Esophagus squamous epithelium (tissue), 5 donors: ENCODE data around the gene ACSS2. TPM values are rescaled to one million over a fixed set of nuclear protein-coding genes. Genes with fewer than 3 reads are reported as not detected.
A peak's percentile ranks its signal among the peaks of the same experiment; 100 is the strongest.

Experiments
- DNase-seq: peaks from one replicate; lab custom pipeline; 2025; lab: John Stamatoyannopoulos, UW
- H3K27ac ChIP-seq, 4 donors: fragments of 200-600 bp; sonication (generic); one replicate each; pipeline ENCODE4 v1.5.1; 2016 to 2019; ENCODE audit warnings: mild to moderate bottlenecking in 1 of 4
- H3K27me3 ChIP-seq, 4 donors: fragments of 200-600 bp; sonication (generic); 1 replicate in 3 of 4; 2 replicates in 1 of 4; pipeline versions ENCODE4 v1.5.1 to v1.6.0; 2017 to 2021; ENCODE audit warnings: antibody characterized with exemption in 1 of 4
- H3K36me3 ChIP-seq, 3 donors: fragments of 200-600 bp; sonication (generic); one replicate each; pipeline ENCODE4 v1.5.1; 2016 to 2019
- H3K4me1 ChIP-seq, 3 donors: fragments of 200-600 bp; sonication (generic); one replicate each; pipeline ENCODE4 v1.5.1; 2017 to 2019
- H3K4me3 ChIP-seq, 4 donors: fragments of 200-600 bp; sonication (generic); 1 replicate in 3 of 4; 2 replicates in 1 of 4; pipeline ENCODE4 v1.5.1; 2016 to 2019; ENCODE audit warnings: mild to moderate bottlenecking in 2 of 4, moderate library complexity in 1 of 4
- H3K9me3 ChIP-seq, 3 donors: fragments of 200-600 bp; sonication (generic); one replicate each; pipeline ENCODE4 v1.5.1; 2016 to 2019
- POLR2A ChIP-seq, 4 donors: fragments of 450-650 bp; IDR thresholded peaks; one replicate each; pipeline ENCODE4 v1.6.1; 2017; ENCODE audit warnings: antibody characterized with exemption in 4 of 4, mild to moderate bottlenecking in 4 of 4, moderate library complexity in 3 of 4
- WGBS, 2 donors: methylation state at CpG; one replicate each; pipeline ENCODE4 v1.1.5; 2018; 5-methylcytosine and 5-hydroxymethylcytosine counted together
- intact Hi-C: fragments of 100-400 bp; cut with DNase I; formaldehyde crosslinking; loops from one replicate; pipeline ENCODE4 v1.15.0; 2022
- total RNA-seq, 4 donors: library from RNA; depleted of rRNA; stranded (reverse); fragments of >200 nt; gene quantifications; one replicate each; pipeline ENCODE4 v1.1.0, GENCODE V29; 2016
- TF ChIP-seq, protein P1 (sequence below), 6 experiments: fragments of 450-650 bp in 4 of 6; fragments of 200-600 bp in 2 of 6; sonication (generic) in 2 of 6; IDR thresholded peaks; one replicate each; pipeline ENCODE4 v1.5.1; 2016 to 2019; ENCODE audit warnings: antibody characterized with exemption in 6 of 6, mild to moderate bottlenecking in 4 of 6, moderate library complexity in 4 of 6
- donor health status: DM: yes; HTN: yes; CAD: no.

Gene ACSS2
- total RNA-seq, 4 donors from 2014 or later: 29.5 to 69.1 (median 43.6) TPM

DNA sequence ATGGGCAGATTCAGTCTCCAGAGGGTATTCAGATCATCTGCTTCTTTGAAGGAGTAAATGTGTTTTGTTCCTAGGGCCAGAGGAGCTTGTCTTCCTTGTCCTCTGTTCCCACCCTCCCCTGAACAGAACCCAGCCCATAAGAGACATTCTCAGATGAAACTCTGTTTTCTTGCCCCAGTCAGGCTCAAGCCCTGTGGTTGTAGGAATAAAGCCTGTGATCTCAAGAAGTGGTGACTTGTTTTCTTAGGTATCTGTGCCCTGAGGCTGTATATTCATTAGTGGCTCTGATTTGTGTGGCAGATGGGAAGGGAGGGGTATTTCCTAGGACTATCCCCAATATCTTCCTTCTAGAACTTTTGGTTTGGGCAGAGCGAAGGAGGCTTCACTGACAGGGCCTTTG is 51.3 kb downstream of the ACSS2 start:
- no peak for TF ChIP-seq POLR2A (IDR thresholded peaks at IDR 0.05)
- TF ChIP-seq, protein P1, sequence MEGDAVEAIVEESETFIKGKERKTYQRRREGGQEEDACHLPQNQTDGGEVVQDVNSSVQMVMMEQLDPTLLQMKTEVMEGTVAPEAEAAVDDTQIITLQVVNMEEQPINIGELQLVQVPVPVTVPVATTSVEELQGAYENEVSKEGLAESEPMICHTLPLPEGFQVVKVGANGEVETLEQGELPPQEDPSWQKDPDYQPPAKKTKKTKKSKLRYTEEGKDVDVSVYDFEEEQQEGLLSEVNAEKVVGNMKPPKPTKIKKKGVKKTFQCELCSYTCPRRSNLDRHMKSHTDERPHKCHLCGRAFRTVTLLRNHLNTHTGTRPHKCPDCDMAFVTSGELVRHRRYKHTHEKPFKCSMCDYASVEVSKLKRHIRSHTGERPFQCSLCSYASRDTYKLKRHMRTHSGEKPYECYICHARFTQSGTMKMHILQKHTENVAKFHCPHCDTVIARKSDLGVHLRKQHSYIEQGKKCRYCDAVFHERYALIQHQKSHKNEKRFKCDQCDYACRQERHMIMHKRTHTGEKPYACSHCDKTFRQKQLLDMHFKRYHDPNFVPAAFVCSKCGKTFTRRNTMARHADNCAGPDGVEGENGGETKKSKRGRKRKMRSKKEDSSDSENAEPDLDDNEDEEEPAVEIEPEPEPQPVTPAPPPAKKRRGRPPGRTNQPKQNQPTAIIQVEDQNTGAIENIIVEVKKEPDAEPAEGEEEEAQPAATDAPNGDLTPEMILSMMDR (IDR thresholded peaks at IDR 0.05): no peak
- WGBS, 2 donors: 57 to 100% methylated on average over 1 of the region's 1 CpG
- no peaks in the 10 kb centered on the region for H3K27me3 ChIP-seq
- no peak overlapping the region for H3K27ac ChIP-seq
- intact Hi-C loops: no loop called here
- peaks cover 6 to 97% (median 38%) of the 10 kb centered on the region in 3 donors for H3K36me3 ChIP-seq
- no peak for DNase-seq
- H3K9me3 ChIP-seq: no peaks in the 10 kb centered on the region
- H3K4me3 ChIP-seq: no peak overlapping the region
- peaks cover 0 to 8% (median 5%) of the 10 kb centered on the region in 3 donors for H3K4me1 ChIP-seq

DNA sequence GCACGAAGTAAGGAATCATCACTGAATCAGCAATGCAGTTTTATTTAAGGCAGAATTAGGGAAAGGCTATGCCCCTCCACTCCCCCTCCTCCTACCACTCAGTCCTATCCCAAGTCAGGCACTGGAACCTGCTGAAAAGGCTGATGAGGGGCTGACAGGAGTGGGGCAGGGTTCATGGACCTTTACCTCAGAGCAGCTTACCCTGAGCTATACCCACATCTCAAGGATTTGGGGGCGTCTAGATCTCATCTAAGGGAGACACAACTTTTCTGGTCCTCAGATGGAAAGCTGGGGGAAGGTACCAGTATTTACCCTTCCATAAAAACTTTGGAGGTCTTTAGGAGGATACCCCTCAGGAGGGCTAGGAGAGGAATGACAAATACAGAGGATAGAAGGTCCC is 52.0 kb downstream of the ACSS2 start:
- no peak for TF ChIP-seq POLR2A (IDR thresholded peaks at IDR 0.05)
- TF ChIP-seq, protein P1 (IDR thresholded peaks at IDR 0.05): no peak

GRCh38 chr20:34931771-34932170 is 55.4 kb downstream of the ACSS2 start:
- WGBS, 2 donors: 83 to 84% methylated on average over 6 to 7 of the region's 7 CpGs
- H3K36me3 ChIP-seq: peaks cover 6 to 98% (median 18%) of the 10 kb centered on the region in 3 donors
- H3K27me3 ChIP-seq: no peaks in the 10 kb centered on the region
- H3K9me3 ChIP-seq: no peaks in the 10 kb centered on the region
- no peak for DNase-seq
- no peaks in the 10 kb centered on the region for H3K4me1 ChIP-seq
- no peak overlapping the region for H3K4me3 ChIP-seq
- no peak for TF ChIP-seq POLR2A (IDR thresholded peaks at IDR 0.05)
- TF ChIP-seq, protein P1 (IDR thresholded peaks at IDR 0.05): no peak
- intact Hi-C loops: no loop called here
- H3K27ac ChIP-seq: no peak overlapping the region

More for the DNA sequence above, 52.0 kb downstream of the ACSS2 start:
- Histone ChIP-seq H3K27me3 (no peaks in the 10 kb centered on the region), H3K9me3 (no peaks in the 10 kb centered on the region), H3K36me3 (peaks cover 6 to 99% (median 38%) of the 10 kb centered on the region in 3 donors), H3K27ac (no peak overlapping the region), H3K4me1 (peaks cover 0 to 1% (median 0%) of the 10 kb centered on the region in 3 donors), H3K4me3 (no peak overlapping the region)
- WGBS, 2 donors: 89 to 90% methylated on average over 1 to 2 of the region's 2 CpGs
- no peak for DNase-seq
- intact Hi-C loops: no loop called here

GRCh38 chr20:34938466-34939163 is 62.2 kb downstream of the ACSS2 start:
- intact Hi-C loops: no loop called here
- no peak for DNase-seq
- peak overlapping the region in 3 of 4 donors; percentile 48 to 70 (median 70) for H3K27ac ChIP-seq
- 72 to 80% methylated on average over 11 to 13 of the region's 14 CpGs for WGBS, 2 donors
- H3K27me3 ChIP-seq: no peaks in the 10 kb centered on the region
- no peak overlapping the region for H3K4me3 ChIP-seq
- H3K4me1 ChIP-seq: peaks cover 6 to 16% (median 6%) of the 10 kb centered on the region in 3 donors
- TF ChIP-seq, protein P1 (IDR thresholded peaks at IDR 0.05): no peak
- TF ChIP-seq POLR2A (IDR thresholded peaks at IDR 0.05): no peak
- H3K9me3 ChIP-seq: no peaks in the 10 kb centered on the region
- H3K36me3 ChIP-seq: peaks cover 8 to 97% (median 13%) of the 10 kb centered on the region in 3 donors

DNA sequence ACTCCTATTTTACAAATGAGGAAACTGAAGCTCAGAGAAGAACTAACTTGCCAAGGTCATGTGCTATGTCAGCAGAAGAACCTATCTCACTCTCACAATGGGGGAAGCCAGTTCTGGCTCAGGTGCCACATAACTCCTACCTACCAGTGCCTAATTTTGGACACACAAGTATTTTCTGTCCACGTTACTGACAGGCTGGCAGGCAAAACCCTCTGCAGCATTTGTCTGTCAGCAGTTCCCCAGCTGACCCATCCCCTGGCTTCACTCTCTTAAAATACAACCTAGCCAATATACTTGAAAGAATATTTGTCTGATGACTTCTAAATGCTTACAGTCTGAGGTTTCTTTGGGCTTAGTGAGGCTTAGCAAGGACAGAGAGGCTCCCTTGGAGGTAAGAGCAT is 63.7 kb downstream of the ACSS2 start:
- TF ChIP-seq, protein P1 (IDR thresholded peaks at IDR 0.05): no peak
- no peak for TF ChIP-seq POLR2A (IDR thresholded peaks at IDR 0.05)
- Histone ChIP-seq H3K36me3 (peaks cover 8 to 96% (median 13%) of the 10 kb centered on the region in 3 donors), H3K27me3 (no peaks in the 10 kb centered on the region), H3K9me3 (no peaks in the 10 kb centered on the region), H3K27ac (no peak overlapping the region), H3K4me3 (no peak overlapping the region), H3K4me1 (peaks cover 6 to 18% (median 6%) of the 10 kb centered on the region in 3 donors)
- no peak for DNase-seq
- intact Hi-C loops: no loop called here
- WGBS, 2 donors: 60 to 75% methylated on average over 1 of the region's 1 CpG
